K562 (cell line): ENCODE measurements around the gene SPIB. TPM values are rescaled to one million over a fixed set of nuclear protein-coding genes. Genes with fewer than 3 reads are reported as not detected.

Experiments
- ATAC-seq: fragments of 200-7000 bp; cut with Tn5 transposase; 3 replicates; pipeline ENCODE4 v1.9.1; 2020; ENCODE audit warnings: moderate library complexity
- BruUV-seq: library from RNA; stranded (reverse); fragments of 400-500 nt; replicated peaks from 2 replicates; lab custom pipeline; 2021; lab: Mats Ljungman, UMichigan
- CTCF ChIA-PET: fragments of 300-600 bp; formaldehyde crosslinking; extraction: SDS; loops from one replicate; lab custom pipeline; 2021; ENCODE audit warnings: low intra/inter-chr PET ratio; lab: Yijun Ruan, JAX
- POLR2A ChIA-PET: fragments of 300-600, 350-650 bp; sonication (Branson Sonifier 250); formaldehyde crosslinking; extraction: SDS; loops from one replicate; lab custom pipeline; 2021; ENCODE audit warnings: antibody characterized with exemption, inconsistent platforms; lab: Yijun Ruan, JAX
- DNase-seq, 4 experiments: peaks; one replicate each; pipeline versions ENCODE4 v3.0.0 to v3.0.0-alpha.2; 2011 to 2018; ENCODE audit warnings: low spot score in 3 of 4, mixed read lengths in 3 of 4; ENCODE audit errors: extremely low read depth in 1 of 4
- FAIRE-seq: peaks from 2 replicates; lab custom pipeline; 2011; peaks lifted over from hg19 to GRCh38; lab: Jason Lieb, UNC
- H2AFZ ChIP-seq: 2 replicates; pipeline ENCODE4 v1.6.0; 2011; ENCODE audit warnings: low read depth, low read length, control low read depth, inconsistent platforms
- H3K27ac ChIP-seq: fragments of 200-600 bp; 3 replicates; pipeline ENCODE4 v1.8.0; 2011; ENCODE audit warnings: low read depth, mild to moderate bottlenecking, control low read depth, inconsistent platforms, low read length, moderate library complexity, mixed read lengths; ENCODE audit errors: extremely low read depth
- H3K27me3 ChIP-seq, 2 experiments: fragments of 300-600 bp in 1 of 2; 2 replicates in 1 of 2; 3 replicates in 1 of 2; pipeline versions ENCODE4 v1.6.0 to v1.8.0; 2011; ENCODE audit warnings: inconsistent platforms in 2 of 2, low read length in 2 of 2, mild to moderate bottlenecking in 1 of 2, mixed read lengths in 1 of 2, moderate library complexity in 1 of 2; ENCODE audit not compliant: control insufficient read depth in 2 of 2, insufficient read depth in 2 of 2
- H3K36me3 ChIP-seq: fragments of 300-600 bp; 3 replicates; pipeline ENCODE4 v1.8.0; 2011; ENCODE audit warnings: mild to moderate bottlenecking, low read length, inconsistent platforms; ENCODE audit not compliant: control insufficient read depth, insufficient read depth
- H3K4me1 ChIP-seq, 2 experiments: fragments of 200-600 bp in 1 of 2; replicated peaks in 1 of 2; 2 replicates in 1 of 2; 3 replicates in 1 of 2; pipeline versions ENCODE4 v1.5.1 to v1.8.0; 2011; ENCODE audit warnings: inconsistent platforms in 2 of 2, low read length in 2 of 2, mild to moderate bottlenecking in 1 of 2, mixed read lengths in 1 of 2, moderate library complexity in 1 of 2; ENCODE audit not compliant: control insufficient read depth in 2 of 2, insufficient read depth in 2 of 2
- H3K4me2 ChIP-seq: 2 replicates; pipeline ENCODE4 v1.6.1; 2011; ENCODE audit warnings: low read length, control low read depth, inconsistent platforms, mixed read lengths; ENCODE audit not compliant: insufficient read depth
- H3K4me3 ChIP-seq: fragments of 200-600 bp; sonication (generic), shearing (Covaris generic); 2 replicates; pipeline ENCODE4 v1.5.1; 2016; ENCODE audit warnings: control low read depth, inconsistent platforms
- H3K79me2 ChIP-seq: fragments of 200-600 bp; 3 replicates; pipeline ENCODE4 v1.8.0; 2011; ENCODE audit warnings: low read length, inconsistent platforms; ENCODE audit not compliant: control insufficient read depth, insufficient read depth
- H3K9ac ChIP-seq, 2 experiments: 2 replicates each; pipeline versions ENCODE4 v1.6.0 to v1.6.1; 2011; ENCODE audit warnings: low read depth in 2 of 2, low read length in 2 of 2, control low read depth in 1 of 2, inconsistent platforms in 1 of 2, mild to moderate bottlenecking in 1 of 2, mixed read lengths in 1 of 2; ENCODE audit not compliant: insufficient read depth in 1 of 2
- H3K9me1 ChIP-seq: one replicate; pipeline ENCODE4 v1.6.0; 2011; ENCODE audit warnings: inconsistent platforms, mild to moderate bottlenecking, low read length, moderate library complexity; ENCODE audit not compliant: control insufficient read depth, insufficient read depth
- H3K9me3 ChIP-seq: replicated peaks from 2 replicates; pipeline ENCODE4 v1.5.1; 2011; ENCODE audit warnings: low read depth, low read length, inconsistent platforms; ENCODE audit not compliant: control insufficient read depth, insufficient read depth
- H4K20me1 ChIP-seq: replicated peaks from 2 replicates; pipeline ENCODE4 v1.6.1; 2011; ENCODE audit warnings: low read length, inconsistent platforms, mixed read lengths; ENCODE audit not compliant: control insufficient read depth, insufficient read depth
- ELK1 ChIP-seq: sonication (generic); formaldehyde crosslinking; IDR thresholded peaks from 2 replicates; pipeline ENCODE4 v1.8.1; 2022; ENCODE audit warnings: missing genetic modification reagents
- TARDBP ChIP-seq: fragments of 450-650 bp; IDR thresholded peaks from 2 replicates; pipeline ENCODE4 v1.6.1; 2016
- ZNF354B ChIP-seq: fragments of 250-450 bp; sonication (Bioruptor Pico); IDR thresholded peaks from 2 replicates; pipeline ENCODE4 v1.4.0; 2020
- ZNF507 ChIP-seq: conservative IDR thresholded peaks from 2 replicates; pipeline ENCODE4 v1.6.1; 2017; ENCODE audit warnings: missing genetic modification characterization, missing compliant biosample characterization
- WGBS: fragments of 100-300 bp; shearing (Covaris generic); methylation state at CpG from one replicate; pipeline ENCODE4 v1.1.6; 2016; ENCODE audit warnings: low coverage, mixed read lengths; ENCODE audit not compliant: insufficient coverage; ENCODE audit errors: missing lambda C conversion rate; 5-methylcytosine and 5-hydroxymethylcytosine counted together
- in situ Hi-C: fragments of 300-500 bp; cut with MboI; formaldehyde crosslinking; loops from 4 replicates; pipeline ENCODE4 v1.15.0; 2018; ENCODE audit warnings: inconsistent platforms, mixed read lengths
- intact Hi-C: fragments of 100-400 bp; cut with micrococcal nuclease; formaldehyde crosslinking; loops from 2 replicates; pipeline ENCODE4 v1.14.2; 2022
- polyA plus RNA-seq, 8 experiments: library from polyadenylated mRNA; depleted of rRNA in 4 of 8; stranded (reverse) in 5 of 8; unstranded in 3 of 8; fragments of >200 nt; fragmentation: Nextera tagmentation in 2 of 8; fragmentation: Illumina TruSeq in 1 of 8; extraction: Ambion mirVana in 2 of 8; extraction: Trizol in 1 of 8; gene quantifications; 2 replicates each; pipeline versions ENCODE4 v1.2.1 to v1.2.3, GENCODE V29; 2011 to 2014; ENCODE audit warnings: inconsistent platforms in 1 of 8, missing spikeins in 1 of 8
- total RNA-seq, 7 experiments: library from RNA; depleted of rRNA in 6 of 7; stranded (reverse); fragments of >200 nt in 6 of 7; fragmentation: Illumina TruSeq in 2 of 7; extraction: Trizol in 2 of 7; gene quantifications; 2 replicates each; pipeline versions ENCODE4 v1.2.1 to v1.2.3, GENCODE V29; 2011 to 2021; ENCODE audit warnings: low replicate concordance in 1 of 7
- TF ChIP-seq, protein P1 (sequence below), 3 experiments: IDR thresholded peaks in 2 of 3; conservative IDR thresholded peaks in 1 of 3; 2 replicates each; pipeline ENCODE4 v1.5.1; 2011 to 2012; ENCODE audit warnings: low read length in 3 of 3, mild to moderate bottlenecking in 3 of 3, control low read depth in 2 of 3, improper control_type of control experiment in 1 of 3, inconsistent platforms in 1 of 3, low read depth in 1 of 3, mixed read lengths in 1 of 3, moderate library complexity in 1 of 3; ENCODE audit not compliant: insufficient read depth in 2 of 3

The SPIB gene
- total and polyA plus RNA-seq, 9 of the 15 experiments (the other 6 are each of a cell fraction or from before 2014, with no cell fraction given) = 0.06 to 1.0 (median 0.43) TPM; not detected in 1

DNA sequence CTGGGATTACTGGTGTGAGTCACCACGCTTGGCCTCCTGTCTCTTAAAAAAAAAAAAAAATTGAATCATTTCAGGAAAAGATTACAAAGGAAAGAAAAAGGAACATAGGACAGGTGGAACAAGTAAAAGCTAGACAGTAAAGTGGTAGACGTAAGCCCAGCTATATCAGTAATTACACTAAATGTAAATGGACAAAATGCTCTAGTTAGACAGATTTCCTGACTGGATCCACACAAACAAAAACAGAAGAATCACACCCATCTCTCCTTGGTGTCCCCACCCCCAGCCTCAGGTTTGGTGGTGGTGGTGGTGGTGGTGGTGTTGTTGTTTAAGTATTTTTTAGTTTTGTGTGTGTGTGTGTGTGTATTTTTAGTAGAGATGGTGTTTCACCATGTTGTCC is 6.3 kb upstream of the SPIB start:
- H3K79me2 ChIP-seq = no peaks in the 10 kb centered on the region
- ChIA-PET CTCF (interaction anchor here (0.7 kb wide), 1 partner anchor 32 kb away, joined by 4 read pairs; no protein-coding TSS in a partner anchor), POLR2A (interaction anchor here (0.5 to 1.2 kb wide), 5 partner anchors 27 to 303 kb away, joined by 3 to 5 read pairs (median 3); partner anchors contain the start of gene POLD1)
- DNase-seq = no peak
- 0 out of 2 replicates have a peak, but pooled peaks have one; percentile 63 for TF ChIP-seq ZNF354B (CRISPR knock-in tag)
- no peak for TF ChIP-seq TARDBP
- TF ChIP-seq ZNF507 (tag) = peak; percentile 97
- TF ChIP-seq, protein P1, sequence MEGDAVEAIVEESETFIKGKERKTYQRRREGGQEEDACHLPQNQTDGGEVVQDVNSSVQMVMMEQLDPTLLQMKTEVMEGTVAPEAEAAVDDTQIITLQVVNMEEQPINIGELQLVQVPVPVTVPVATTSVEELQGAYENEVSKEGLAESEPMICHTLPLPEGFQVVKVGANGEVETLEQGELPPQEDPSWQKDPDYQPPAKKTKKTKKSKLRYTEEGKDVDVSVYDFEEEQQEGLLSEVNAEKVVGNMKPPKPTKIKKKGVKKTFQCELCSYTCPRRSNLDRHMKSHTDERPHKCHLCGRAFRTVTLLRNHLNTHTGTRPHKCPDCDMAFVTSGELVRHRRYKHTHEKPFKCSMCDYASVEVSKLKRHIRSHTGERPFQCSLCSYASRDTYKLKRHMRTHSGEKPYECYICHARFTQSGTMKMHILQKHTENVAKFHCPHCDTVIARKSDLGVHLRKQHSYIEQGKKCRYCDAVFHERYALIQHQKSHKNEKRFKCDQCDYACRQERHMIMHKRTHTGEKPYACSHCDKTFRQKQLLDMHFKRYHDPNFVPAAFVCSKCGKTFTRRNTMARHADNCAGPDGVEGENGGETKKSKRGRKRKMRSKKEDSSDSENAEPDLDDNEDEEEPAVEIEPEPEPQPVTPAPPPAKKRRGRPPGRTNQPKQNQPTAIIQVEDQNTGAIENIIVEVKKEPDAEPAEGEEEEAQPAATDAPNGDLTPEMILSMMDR (IDR thresholded peaks at IDR 0.05 in 2 of 3, conservative IDR thresholded peaks at IDR 0.05 in 1 of 3; ENCODE audit: insufficient read depth in 2 of 3, low read depth in 1 of 3, low read length in 3 of 3) = no peak
- no peak for TF ChIP-seq ELK1 (CRISPR knock-in tag)
- in situ Hi-C loops (no loop called here), intact Hi-C loops (no loop called here)
- peaks cover 80% of the 10 kb centered on the region; the same call in 2 of the 3 replicates for H3K36me3 ChIP-seq
- H3K9ac ChIP-seq = no peak overlapping the region
- H3K9me1 ChIP-seq = no peaks in the 10 kb centered on the region
- H3K4me2 ChIP-seq = no peak overlapping the region
- H3K27ac ChIP-seq = no peak overlapping the region
- no peaks in the 10 kb centered on the region for H3K27me3 ChIP-seq
- 85% methylated on average over 2 of the region's 2 CpGs for WGBS
- no TSS peak for BruUV-seq
- no peak overlapping the region for H3K4me3 ChIP-seq
- ATAC-seq = no peak
- peaks cover 13 to 48% of the 10 kb centered on the region in 2 experiments for H3K4me1 ChIP-seq
- H3K9me3 ChIP-seq = no peaks in the 10 kb centered on the region
- H4K20me1 ChIP-seq = no peaks in the 10 kb centered on the region
- no peak overlapping the region for H2AFZ ChIP-seq
- no peak for FAIRE-seq
